HG03575 (cell line): ENCODE data around the gene SLC29A2.
"Not testable (repeated sequence)": the region's sequence is repeated elsewhere in the genome, so short reads cannot be mapped to it uniquely, and the experiment has no call there.

Experiments
- ATAC-seq: cut with Tn5 transposase; IDR thresholded peaks from one replicate; pipeline ENCODE4 v1.9.1; 2021; ENCODE audit not compliant: unreplicated experiment, insufficient number of reproducible peaks, low FRiP score; ENCODE audit errors: extremely low read depth

SLC29A2 gene

GRCh38 chr11:66388780-66389386 is 17.3 kb upstream of the SLC29A2 start:
- ATAC-seq = no peak

GRCh38 chr11:66386171-66387069 is 14.9 kb upstream of the SLC29A2 start:
- no peak for ATAC-seq

- not testable (repeated sequence) for ATAC-seq
Measured at GRCh38 chr11:66384316-66384715, 12.8 kb upstream of the SLC29A2 start.

DNA sequence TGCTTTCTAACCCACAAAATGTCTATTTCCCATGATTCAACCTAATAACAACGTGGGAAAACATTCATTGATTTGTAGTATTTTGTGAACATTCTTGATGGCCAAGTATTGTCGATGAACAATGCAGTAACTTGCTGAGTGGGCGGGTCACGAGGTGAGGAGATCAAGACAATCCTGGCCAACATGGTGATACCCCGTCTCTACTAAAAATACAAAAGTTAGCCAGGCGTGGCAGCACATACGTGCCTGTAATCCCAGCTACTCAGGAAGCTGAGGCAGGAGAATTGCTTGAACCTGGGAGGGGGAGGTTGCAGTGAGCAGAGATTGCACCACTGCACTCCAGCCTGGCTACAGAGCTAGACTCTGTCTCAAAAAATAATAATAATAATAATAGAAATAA is 8.7 kb upstream of the SLC29A2 start:
- ATAC-seq = not testable (repeated sequence)

GRCh38 chr11:66373690-66374287 is 2.2 kb upstream of the SLC29A2 start:
- not testable (repeated sequence) for ATAC-seq

GRCh38 chr11:66373265-66373664 is 1.7 kb upstream of the SLC29A2 start:
- no peak for ATAC-seq

DNA sequence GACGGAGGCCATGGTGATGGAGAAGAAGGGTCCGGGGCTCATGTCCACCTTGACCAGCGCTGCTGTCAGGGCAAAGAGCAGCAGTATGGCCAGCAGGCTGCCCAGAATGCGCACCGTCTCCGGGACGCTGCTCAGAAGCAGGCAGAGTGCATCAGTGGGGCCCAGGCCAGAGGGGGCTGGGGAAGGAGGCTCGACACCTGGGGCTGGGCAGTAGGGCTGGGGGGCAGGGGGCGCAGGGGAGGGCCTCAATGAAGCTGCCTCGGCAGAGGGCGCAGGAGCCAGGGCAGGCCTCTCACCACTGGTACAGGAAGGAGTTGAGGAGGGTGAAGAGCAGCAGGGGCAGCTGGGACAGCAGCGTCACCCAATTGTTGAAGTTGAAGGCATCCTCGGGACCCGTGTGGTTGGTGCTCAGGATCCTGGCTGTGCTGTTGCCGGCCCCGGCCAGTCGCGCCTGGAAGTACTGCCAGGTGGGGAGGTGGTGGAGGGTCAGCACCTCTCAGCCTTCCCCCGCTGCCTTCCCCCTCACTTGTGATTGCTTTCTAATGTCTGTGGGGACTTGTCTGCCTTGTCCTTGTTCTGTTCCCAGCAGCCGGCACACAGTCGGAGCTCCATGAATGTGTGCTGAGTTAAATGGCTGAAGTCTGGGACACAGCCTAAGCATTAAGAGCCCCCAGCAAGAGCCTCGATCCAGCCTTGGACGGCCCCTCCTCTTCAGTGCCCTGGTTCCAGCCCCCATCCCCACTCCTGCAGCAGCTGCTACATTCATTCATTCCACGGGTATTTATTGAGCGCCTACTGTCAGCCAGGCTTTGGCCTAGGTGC is 2.3 kb downstream of the SLC29A2 start:
- no peak for ATAC-seq

DNA sequence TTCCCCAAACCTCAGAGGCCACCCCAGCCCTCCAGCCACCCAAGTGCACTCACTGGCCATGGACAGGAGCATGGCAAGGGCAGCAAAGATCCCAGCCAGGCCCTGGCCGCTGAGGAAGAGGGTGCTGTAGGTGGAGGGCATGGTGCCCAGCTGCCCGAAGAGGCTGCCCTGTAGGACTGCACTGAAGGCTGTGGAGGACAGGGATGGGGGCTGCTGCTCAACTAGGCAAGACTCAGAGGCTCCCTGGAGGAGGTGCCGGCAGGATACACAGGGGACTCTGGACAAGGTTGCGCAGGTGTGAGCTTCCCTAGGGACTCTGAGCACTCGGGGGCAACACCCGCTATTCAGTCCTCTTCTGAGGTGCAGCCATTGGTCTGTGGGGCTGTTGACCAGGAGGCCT is 3.1 kb downstream of the SLC29A2 start:
- no peak for ATAC-seq

DNA sequence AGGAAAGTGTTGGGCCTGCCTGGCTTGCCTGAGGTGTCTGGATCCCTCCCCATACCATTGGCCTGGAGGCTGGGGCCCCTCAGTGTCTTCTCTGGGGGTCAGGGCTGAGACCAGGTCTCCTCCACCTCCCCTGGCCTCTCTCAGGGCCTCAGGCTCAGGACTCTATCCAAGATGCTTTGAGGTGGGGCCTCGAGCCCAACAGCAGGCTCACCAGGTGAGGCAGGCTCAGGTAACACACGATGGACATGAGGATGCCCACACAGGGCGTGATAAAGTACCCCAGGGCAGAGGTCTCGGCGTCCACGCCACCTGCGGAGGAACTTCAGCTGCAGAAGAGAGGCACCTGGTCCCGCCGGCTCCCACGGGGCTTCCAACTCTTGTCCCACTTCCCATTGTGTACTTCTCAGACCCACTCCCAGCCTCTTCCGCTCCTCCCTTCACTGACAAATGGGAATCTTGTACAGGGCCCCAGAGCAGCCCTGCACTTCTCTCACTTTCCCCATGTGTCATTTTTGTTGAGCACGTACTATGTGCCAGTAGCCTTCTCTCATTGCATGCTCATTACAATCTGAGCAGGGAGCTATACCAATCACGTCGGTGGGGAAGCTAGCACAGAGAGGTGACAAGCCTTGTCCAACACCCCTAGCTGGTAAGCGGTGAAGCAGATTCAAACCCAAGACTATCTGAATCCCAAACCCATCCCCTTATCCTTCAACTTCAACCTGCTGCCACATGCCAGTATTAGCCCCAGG is 3.8 kb downstream of the SLC29A2 start:
- ATAC-seq = no peak

- no peak for ATAC-seq
Measured at GRCh38 chr11:66366844-66367477, 4.6 kb downstream of the SLC29A2 start.

GRCh38 chr11:66365711-66366619 is 5.6 kb downstream of the SLC29A2 start:
- no peak for ATAC-seq

DNA sequence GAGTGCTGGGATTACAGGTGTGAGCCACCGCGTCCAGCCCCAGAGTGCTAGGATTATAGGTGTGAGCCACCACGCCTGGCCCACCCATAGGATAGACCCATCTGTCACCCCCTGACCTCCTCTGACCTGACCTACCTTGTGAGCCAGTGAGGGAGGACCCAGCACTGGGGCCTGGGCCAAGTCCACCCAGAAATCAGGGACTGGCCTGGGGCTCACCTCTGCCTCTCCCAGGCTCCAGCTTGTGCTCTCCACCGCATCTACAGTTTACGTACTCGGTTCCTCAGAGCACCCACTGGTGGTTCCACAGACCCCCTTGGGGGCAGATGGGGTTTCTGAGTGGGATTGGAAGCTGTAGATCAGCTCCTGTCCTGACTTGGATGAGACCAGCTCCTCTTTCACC is 6.4 kb downstream of the SLC29A2 start:
- no peak for ATAC-seq

GRCh38 chr11:66363805-66364535 is 7.6 kb downstream of the SLC29A2 start:
- no peak for ATAC-seq

- ATAC-seq = no peak
Measured at GRCh38 chr11:66363187-66363601, 8.4 kb downstream of the SLC29A2 start.

DNA sequence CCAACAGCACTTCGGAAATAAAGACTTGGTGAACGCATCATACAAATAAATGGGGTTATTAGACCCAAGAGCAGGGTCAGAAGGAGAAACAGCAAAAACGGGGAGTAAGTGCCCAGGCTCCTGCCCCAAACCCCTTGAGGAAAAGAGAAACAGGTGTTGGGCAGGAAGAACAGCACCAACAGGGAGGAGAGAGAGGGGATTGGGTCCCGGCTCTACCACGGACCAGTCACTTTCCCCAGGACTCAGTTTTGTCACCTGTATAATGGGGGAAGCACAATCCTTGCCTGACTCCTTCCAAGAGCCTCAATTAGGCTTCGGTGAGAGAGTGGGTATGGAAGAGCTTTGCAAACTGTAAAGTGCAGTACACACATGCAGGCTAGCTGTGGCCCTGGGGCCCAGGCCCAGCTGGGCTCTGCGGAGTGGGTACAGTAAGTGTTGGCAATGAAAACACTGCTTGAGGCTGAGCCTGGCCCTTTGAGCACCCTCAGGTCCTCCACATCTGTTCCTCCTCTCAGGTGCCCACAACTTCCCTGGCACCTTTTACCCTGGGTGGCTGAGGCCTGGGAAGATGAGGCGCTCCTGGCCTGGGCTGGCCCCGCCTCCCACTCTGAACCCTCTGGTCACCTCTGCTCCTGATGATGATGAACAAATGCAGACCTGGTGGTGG is 8.9 kb downstream of the SLC29A2 start:
- ATAC-seq = no peak

- ATAC-seq = no peak
Measured at GRCh38 chr11:66361502-66361941, 10.0 kb downstream of the SLC29A2 start.
